H9 (cell line): ENCODE measurements around the gene DUSP23. TPM values are rescaled to one million over a fixed set of nuclear protein-coding genes. Genes with fewer than 3 reads are reported as not detected.

Source experiments
- DNase-seq: peaks from one replicate; pipeline ENCODE4 v3.0.0-alpha.2; 2017
- H2AFZ ChIP-seq: one replicate; pipeline ENCODE4 v1.6.1; 2013; ENCODE audit warnings: mild to moderate bottlenecking, low read length, control low read depth, moderate library complexity
- H2AK5ac ChIP-seq: 2 replicates; pipeline ENCODE4 v1.6.1; 2013; ENCODE audit warnings: low read length, control low read depth, mixed read lengths; ENCODE audit not compliant: insufficient read length
- H2BK120ac ChIP-seq: one replicate; pipeline ENCODE4 v1.6.1; 2013; ENCODE audit warnings: low read depth, mild to moderate bottlenecking, low read length, control low read depth, inconsistent platforms; ENCODE audit not compliant: poor library complexity, severe bottlenecking
- H2BK12ac ChIP-seq: 2 replicates; pipeline ENCODE4 v1.6.1; 2013; ENCODE audit warnings: low read length, control low read depth, mixed read lengths, low read depth; ENCODE audit not compliant: insufficient read length
- H2BK15ac ChIP-seq: 2 replicates; pipeline ENCODE4 v1.6.1; 2013; ENCODE audit warnings: low read depth, low read length, control low read depth
- H2BK20ac ChIP-seq: one replicate; pipeline ENCODE4 v1.6.1; 2013; ENCODE audit warnings: low read depth, mild to moderate bottlenecking, low read length, control low read depth, inconsistent platforms; ENCODE audit not compliant: poor library complexity, severe bottlenecking
- H2BK5ac ChIP-seq: 2 replicates; pipeline ENCODE4 v1.6.1; 2013; ENCODE audit warnings: low read length, control low read depth, mixed read lengths; ENCODE audit not compliant: insufficient read length
- H3K14ac ChIP-seq: 2 replicates; pipeline ENCODE4 v1.6.1; 2013; ENCODE audit warnings: low read length, control low read depth; ENCODE audit not compliant: insufficient read depth
- H3K18ac ChIP-seq: 2 replicates; pipeline ENCODE4 v1.6.1; 2013; ENCODE audit warnings: low read depth, mild to moderate bottlenecking, mixed read lengths, low read length, control low read depth; ENCODE audit not compliant: insufficient read length
- H3K23ac ChIP-seq: 2 replicates; pipeline ENCODE4 v1.6.1; 2013; ENCODE audit warnings: low read length, control low read depth, mixed read lengths, low read depth; ENCODE audit not compliant: insufficient read length
- H3K23me2 ChIP-seq: 2 replicates; pipeline ENCODE4 v1.6.1; 2013; ENCODE audit warnings: low read depth, mild to moderate bottlenecking, mixed read lengths, low read length, control low read depth; ENCODE audit not compliant: insufficient read length, poor library complexity, severe bottlenecking
- H3K27ac ChIP-seq: 2 replicates; pipeline ENCODE4 v1.5.1; 2013; ENCODE audit warnings: low read length, control low read depth, mixed read lengths, low read depth; ENCODE audit not compliant: insufficient read length
- H3K27me3 ChIP-seq: 2 replicates; pipeline ENCODE4 v1.6.1; 2013; ENCODE audit warnings: low read length, control low read depth, inconsistent platforms; ENCODE audit not compliant: insufficient read depth
- H3K4ac ChIP-seq: 2 replicates; pipeline ENCODE4 v1.6.1; 2013; ENCODE audit warnings: low read depth, mild to moderate bottlenecking, control low read depth, inconsistent platforms, low read length, moderate library complexity
- H3K4me1 ChIP-seq: 2 replicates; pipeline ENCODE4 v1.6.1; 2013; ENCODE audit warnings: low read length, control low read depth, inconsistent platforms; ENCODE audit not compliant: insufficient read depth
- H3K4me2 ChIP-seq: 2 replicates; pipeline ENCODE4 v1.6.1; 2013; ENCODE audit warnings: low read length, control low read depth, mixed read lengths; ENCODE audit not compliant: insufficient read length, insufficient read depth
- H3K56ac ChIP-seq: 2 replicates; pipeline ENCODE4 v1.6.1; 2013; ENCODE audit warnings: low read depth, mild to moderate bottlenecking, mixed read lengths, low read length, control low read depth; ENCODE audit not compliant: insufficient read length
- H3K79me1 ChIP-seq: 2 replicates; pipeline ENCODE4 v1.6.1; 2013; ENCODE audit warnings: low read depth, mild to moderate bottlenecking, moderate library complexity, low read length, control low read depth, inconsistent platforms; ENCODE audit not compliant: insufficient read depth, poor library complexity, severe bottlenecking
- H3K79me2 ChIP-seq: 2 replicates; pipeline ENCODE4 v1.6.1; 2013; ENCODE audit warnings: low read length, control low read depth, inconsistent platforms; ENCODE audit not compliant: insufficient read depth
- H3K9ac ChIP-seq: 2 replicates; pipeline ENCODE4 v1.6.1; 2013; ENCODE audit warnings: low read length, control low read depth, mixed read lengths; ENCODE audit not compliant: insufficient read length; ENCODE audit errors: extremely low read depth
- H3K9me3 ChIP-seq: one replicate; pipeline ENCODE4 v1.6.1; 2013; ENCODE audit warnings: low read depth, low read length, inconsistent platforms; ENCODE audit not compliant: control insufficient read depth
- H3T11ph ChIP-seq: one replicate; pipeline ENCODE4 v1.6.1; 2013; ENCODE audit warnings: mild to moderate bottlenecking, low read length, control low read depth, inconsistent platforms
- H4K20me1 ChIP-seq: one replicate; pipeline ENCODE4 v1.6.1; 2013; ENCODE audit not compliant: control insufficient read depth, insufficient read length, insufficient read depth
- H4K5ac ChIP-seq: 2 replicates; pipeline ENCODE4 v1.6.1; 2013; ENCODE audit warnings: low read depth, mild to moderate bottlenecking, mixed read lengths, low read length, control low read depth; ENCODE audit not compliant: insufficient read length
- H4K8ac ChIP-seq: replicated peaks from 2 replicates; pipeline ENCODE4 v1.6.1; 2013; ENCODE audit warnings: low read length, control low read depth, mixed read lengths, low read depth; ENCODE audit not compliant: insufficient read length
- H4K91ac ChIP-seq: 2 replicates; pipeline ENCODE4 v1.6.1; 2013; ENCODE audit warnings: low read depth, mild to moderate bottlenecking, moderate library complexity, mixed read lengths, low read length, control low read depth; ENCODE audit not compliant: insufficient read length
- H3K27ac Mint-ChIP-seq, 3 experiments: 2 replicates in 2 of 3; 3 replicates in 1 of 3; pipeline ENCODE4 v1.8.0; 2020 to 2021; ENCODE audit warnings: mixed read lengths in 3 of 3, mild to moderate bottlenecking in 1 of 3, moderate library complexity in 1 of 3
- H3K27me3 Mint-ChIP-seq: 2 replicates; pipeline ENCODE4 v1.8.0; 2021; ENCODE audit warnings: low read depth, mild to moderate bottlenecking, moderate library complexity, mixed read lengths
- H3K36me3 Mint-ChIP-seq, 3 experiments: 2 replicates in 2 of 3; 3 replicates in 1 of 3; pipeline ENCODE4 v1.8.0; 2020 to 2021; ENCODE audit warnings: low read depth in 3 of 3, mixed read lengths in 3 of 3; ENCODE audit not compliant: insufficient read depth in 1 of 3
- H3K4me1 Mint-ChIP-seq, 2 experiments: 2 replicates each; pipeline ENCODE4 v1.8.0; 2020; ENCODE audit warnings: mixed read lengths in 2 of 2
- H3K4me3 Mint-ChIP-seq, 2 experiments: 2 replicates in 1 of 2; 3 replicates in 1 of 2; pipeline ENCODE4 v1.8.0; 2020 to 2021; ENCODE audit warnings: mild to moderate bottlenecking in 2 of 2, mixed read lengths in 2 of 2, moderate library complexity in 1 of 2
- H3K9me3 Mint-ChIP-seq, 2 experiments: 2 replicates in 1 of 2; 3 replicates in 1 of 2; pipeline ENCODE4 v1.8.0; 2020; ENCODE audit warnings: mild to moderate bottlenecking in 2 of 2, mixed read lengths in 2 of 2, moderate library complexity in 1 of 2
- WGBS: extraction: QIAGEN DNeasy Blood & Tissue Kit; methylation state at CpG from one replicate; pipeline ENCODE4 v1.1.7; 2013; ENCODE audit warnings: missing lambda C conversion rate, low lambda C conversion rate, mixed read lengths; ENCODE audit not compliant: insufficient read length; ENCODE audit errors: extremely low coverage; 5-methylcytosine and 5-hydroxymethylcytosine counted together
- total RNA-seq: library from RNA; stranded (reverse); gene quantifications from 2 replicates; pipeline ENCODE4 v1.2.1, GENCODE V29; 2021
- TF ChIP-seq, protein P1 (sequence below): fragments of 200-600 bp; sonication (generic); conservative IDR thresholded peaks from 3 replicates; pipeline ENCODE4 v1.8.0; 2021; ENCODE audit warnings: antibody characterized with exemption, mild to moderate bottlenecking

The DUSP23 gene
- total RNA-seq, 1 experiment from 2014 or later: 25.0 TPM

GRCh38 chr1:159746666-159747065 is 34.1 kb upstream of the DUSP23 start:
- no peak overlapping the region for H4K8ac ChIP-seq
- H2BK15ac ChIP-seq: no peak overlapping the region
- TF ChIP-seq, protein P1, sequence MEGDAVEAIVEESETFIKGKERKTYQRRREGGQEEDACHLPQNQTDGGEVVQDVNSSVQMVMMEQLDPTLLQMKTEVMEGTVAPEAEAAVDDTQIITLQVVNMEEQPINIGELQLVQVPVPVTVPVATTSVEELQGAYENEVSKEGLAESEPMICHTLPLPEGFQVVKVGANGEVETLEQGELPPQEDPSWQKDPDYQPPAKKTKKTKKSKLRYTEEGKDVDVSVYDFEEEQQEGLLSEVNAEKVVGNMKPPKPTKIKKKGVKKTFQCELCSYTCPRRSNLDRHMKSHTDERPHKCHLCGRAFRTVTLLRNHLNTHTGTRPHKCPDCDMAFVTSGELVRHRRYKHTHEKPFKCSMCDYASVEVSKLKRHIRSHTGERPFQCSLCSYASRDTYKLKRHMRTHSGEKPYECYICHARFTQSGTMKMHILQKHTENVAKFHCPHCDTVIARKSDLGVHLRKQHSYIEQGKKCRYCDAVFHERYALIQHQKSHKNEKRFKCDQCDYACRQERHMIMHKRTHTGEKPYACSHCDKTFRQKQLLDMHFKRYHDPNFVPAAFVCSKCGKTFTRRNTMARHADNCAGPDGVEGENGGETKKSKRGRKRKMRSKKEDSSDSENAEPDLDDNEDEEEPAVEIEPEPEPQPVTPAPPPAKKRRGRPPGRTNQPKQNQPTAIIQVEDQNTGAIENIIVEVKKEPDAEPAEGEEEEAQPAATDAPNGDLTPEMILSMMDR: no peak
- H3K9me3 ChIP-seq: no peaks in the 10 kb centered on the region
- peaks cover 0 to 2% (median 0%) of the 10 kb centered on the region in 3 experiments; a peak in 1 of 7 replicates for H3K36me3 Mint-ChIP-seq
- no CpG with 5 or more reads among the region's 3 CpGs for WGBS
- H3K27ac ChIP-seq: no peak overlapping the region
- H3K27me3 Mint-ChIP-seq: no peaks in the 10 kb centered on the region; the same call in none of the 2 replicates
- H4K5ac ChIP-seq: no peak overlapping the region
- no peaks in the 10 kb centered on the region for H3K79me1 ChIP-seq
- H4K91ac ChIP-seq: no peak overlapping the region
- H3K23me2 ChIP-seq: no peaks in the 10 kb centered on the region
- H3K4ac ChIP-seq: no peak overlapping the region
- H3K4me1 ChIP-seq: no peaks in the 10 kb centered on the region
- no peak overlapping the region for H2BK5ac ChIP-seq
- no peak overlapping the region for H3K23ac ChIP-seq
- no peak overlapping the region for H3K27ac Mint-ChIP-seq
- H2BK12ac ChIP-seq: no peak overlapping the region
- H3K9me3 Mint-ChIP-seq: peaks cover 0 to 6% of the 10 kb centered on the region in 2 experiments; a peak in 1 of 5 replicates
- no peak overlapping the region for H2AK5ac ChIP-seq
- no peaks in the 10 kb centered on the region for H3K27me3 ChIP-seq
- H2BK20ac ChIP-seq: no peak overlapping the region
- H2AFZ ChIP-seq: no peak overlapping the region
- H3K4me3 Mint-ChIP-seq: no peak overlapping the region
- H3K4me2 ChIP-seq: no peak overlapping the region
- no peaks in the 10 kb centered on the region for H4K20me1 ChIP-seq
- H3T11ph ChIP-seq: no peak overlapping the region
- H3K79me2 ChIP-seq: no peaks in the 10 kb centered on the region
- no peak overlapping the region for H3K56ac ChIP-seq
- H3K4me1 Mint-ChIP-seq: no peaks in the 10 kb centered on the region
- no peak for DNase-seq
- no peak overlapping the region for H3K9ac ChIP-seq
- no peak overlapping the region for H3K18ac ChIP-seq
- no peak overlapping the region for H2BK120ac ChIP-seq
- H3K14ac ChIP-seq: no peak overlapping the region
